GM21786 (cell line): Measurements from ENCODE around the gene EIF2S3.

Experiments used
- ATAC-seq: cut with Tn5 transposase; IDR thresholded peaks from one replicate; pipeline ENCODE4 v1.9.1; 2021; ENCODE audit not compliant: unreplicated experiment

EIF2S3 gene

GRCh38 chrX:24125028-24125612 is 70.4 kb downstream of the EIF2S3 start:
- ATAC-seq: no peak
